ENCODE data around the gene SCAF11.

GRCh38 chr12:45981075-45981837 is 9.1 kb downstream of the SCAF11 start:
- TF ChIP-seq SUZ12 (IDR thresholded peaks at IDR 0.05; ENCODE audit: extremely low read depth, insufficient read depth, insufficient read length), result no peak
- no peak for TF ChIP-seq ZNF274 (IDR thresholded peaks at IDR 0.05; ENCODE audit: low read depth, low read length)
